Measurements from ENCODE around the gene GPC5.
"Not testable (repeated sequence)": the region's sequence is repeated elsewhere in the genome, so short reads cannot be mapped to it uniquely, and the experiment has no call there.

DNA sequence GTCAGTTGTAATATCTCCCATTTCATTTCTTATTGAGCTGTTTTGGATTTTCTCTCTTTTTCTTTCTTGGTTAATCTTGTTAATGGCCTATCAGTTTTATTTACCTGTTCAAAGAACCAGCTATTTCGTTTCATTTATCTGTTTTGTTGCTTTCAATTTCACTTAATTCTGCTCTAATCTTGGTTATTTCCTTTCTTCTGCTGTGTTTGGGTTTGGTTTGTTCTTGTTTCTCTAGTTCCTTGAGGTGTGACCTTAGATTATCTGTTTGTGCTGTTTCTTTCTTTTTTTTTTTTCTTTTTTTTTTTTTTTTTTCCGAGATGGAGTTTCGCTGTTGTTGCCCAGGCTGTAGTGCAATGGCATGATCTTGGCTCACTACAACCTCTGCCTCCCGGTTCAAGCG lies 896.1 kb downstream of the GPC5 start:
- TF ChIP-seq EP300, CTCF (IDR thresholded peaks at IDR 0.05): not testable (repeated sequence)
